Measurements from ENCODE around the gene ANKRD11. TPM values are rescaled to one million over a fixed set of nuclear protein-coding genes. Genes with fewer than 3 reads are reported as not detected.

Gene ANKRD11
- polyA plus RNA-seq, 1 experiment: 48.1 TPM

DNA sequence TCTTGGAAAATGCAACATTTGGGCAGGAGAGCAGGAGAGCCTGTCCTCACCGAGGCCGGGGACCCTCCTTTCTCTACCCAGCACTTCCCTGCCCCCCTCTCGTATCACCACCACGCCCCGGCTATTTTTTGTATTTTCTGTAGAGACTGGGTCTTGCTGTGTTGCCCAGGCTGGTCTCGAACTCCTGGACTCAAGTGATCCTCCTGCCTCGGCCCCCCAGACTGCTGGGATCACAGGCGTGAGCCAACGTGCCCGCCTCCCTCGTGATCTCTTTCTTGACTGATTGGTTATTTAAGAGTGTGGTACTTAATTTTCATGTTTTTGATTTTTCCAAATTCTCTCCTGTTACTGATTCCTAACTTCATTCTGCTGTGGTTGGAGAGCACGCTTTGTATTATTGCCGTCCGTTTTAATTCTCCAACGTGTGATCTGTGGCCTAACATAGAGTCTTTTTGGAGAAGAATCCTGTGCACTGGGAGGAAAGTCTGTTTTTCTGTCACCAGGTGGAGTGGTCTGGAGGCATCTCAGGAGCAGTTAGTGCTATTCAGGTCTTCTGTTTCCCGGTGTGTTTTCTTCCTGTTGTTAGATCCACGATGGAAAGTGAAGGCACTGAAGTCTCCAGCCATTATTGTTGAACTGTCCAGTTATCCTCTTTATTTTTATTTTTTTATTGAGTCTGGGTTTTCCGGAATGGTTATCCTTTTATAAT is 232.4 kb downstream of the ANKRD11 start:
- TF ChIP-seq, protein P1, sequence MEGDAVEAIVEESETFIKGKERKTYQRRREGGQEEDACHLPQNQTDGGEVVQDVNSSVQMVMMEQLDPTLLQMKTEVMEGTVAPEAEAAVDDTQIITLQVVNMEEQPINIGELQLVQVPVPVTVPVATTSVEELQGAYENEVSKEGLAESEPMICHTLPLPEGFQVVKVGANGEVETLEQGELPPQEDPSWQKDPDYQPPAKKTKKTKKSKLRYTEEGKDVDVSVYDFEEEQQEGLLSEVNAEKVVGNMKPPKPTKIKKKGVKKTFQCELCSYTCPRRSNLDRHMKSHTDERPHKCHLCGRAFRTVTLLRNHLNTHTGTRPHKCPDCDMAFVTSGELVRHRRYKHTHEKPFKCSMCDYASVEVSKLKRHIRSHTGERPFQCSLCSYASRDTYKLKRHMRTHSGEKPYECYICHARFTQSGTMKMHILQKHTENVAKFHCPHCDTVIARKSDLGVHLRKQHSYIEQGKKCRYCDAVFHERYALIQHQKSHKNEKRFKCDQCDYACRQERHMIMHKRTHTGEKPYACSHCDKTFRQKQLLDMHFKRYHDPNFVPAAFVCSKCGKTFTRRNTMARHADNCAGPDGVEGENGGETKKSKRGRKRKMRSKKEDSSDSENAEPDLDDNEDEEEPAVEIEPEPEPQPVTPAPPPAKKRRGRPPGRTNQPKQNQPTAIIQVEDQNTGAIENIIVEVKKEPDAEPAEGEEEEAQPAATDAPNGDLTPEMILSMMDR (IDR thresholded peaks at IDR 0.05; ENCODE audit: low read depth, low read length): no peak
- Histone ChIP-seq H3K27ac (ENCODE audit: low read depth, low read length) (no peak overlapping the region), H3K9me3 (ENCODE audit: control insufficient read depth, insufficient read depth, low read length) (peaks cover 27% of the 10 kb centered on the region), H3K4me3 (ENCODE audit: low read depth, low read length) (peak overlapping the region; percentile 57), H3K27me3 (ENCODE audit: control insufficient read depth, insufficient read depth, low read length) (peaks cover 2% of the 10 kb centered on the region)
- ChIA-PET POLR2A (interaction anchor here (1.0 kb wide), 1 partner anchor 10 kb away, joined by 3 read pairs; no protein-coding TSS in a partner anchor), CTCF (no interaction called here)
- DNase-seq (ENCODE audit: low read depth, low spot score): no peak

DNA sequence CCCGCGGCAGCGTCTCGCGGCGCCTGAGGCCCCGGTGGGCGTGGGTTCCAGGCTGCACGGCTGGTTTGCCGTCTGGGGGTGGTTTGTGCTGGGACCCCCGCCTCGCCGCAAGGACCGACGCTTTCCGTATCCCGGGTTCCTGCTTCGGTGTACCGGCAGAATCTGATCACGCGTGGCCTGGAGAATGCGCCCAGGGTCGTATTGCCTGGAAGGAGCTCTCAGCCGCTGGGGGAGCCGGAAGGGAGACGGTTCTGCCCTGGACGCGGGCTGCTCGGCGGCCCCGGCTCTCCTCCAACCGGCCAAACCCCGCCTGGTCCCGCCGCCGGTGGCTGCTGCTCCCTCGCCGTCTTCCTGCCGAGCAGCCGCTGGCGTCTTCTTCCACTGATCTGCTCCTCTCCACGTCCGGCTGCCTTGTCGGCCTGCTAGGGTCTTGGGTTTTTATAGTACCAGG is 233.1 kb downstream of the ANKRD11 start:
- no peak for DNase-seq (ENCODE audit: low read depth, low spot score)
- peaks cover 21% of the 10 kb centered on the region; the same call in 1 of the 2 replicates for H3K9me3 ChIP-seq (ENCODE audit: control insufficient read depth, insufficient read depth, low read length)
- TF ChIP-seq, protein P1 (IDR thresholded peaks at IDR 0.05; ENCODE audit: low read depth, low read length): no peak
- H3K27me3 ChIP-seq (ENCODE audit: control insufficient read depth, insufficient read depth, low read length): peaks cover 2% of the 10 kb centered on the region
- H3K4me3 ChIP-seq (ENCODE audit: low read depth, low read length): peak overlapping the region; percentile 57
- H3K27ac ChIP-seq (ENCODE audit: low read depth, low read length): no peak overlapping the region
- ChIA-PET CTCF (no interaction called here), POLR2A (interaction anchor here (1.0 kb wide), 1 partner anchor 10 kb away, joined by 3 read pairs; no protein-coding TSS in a partner anchor)

DNA sequence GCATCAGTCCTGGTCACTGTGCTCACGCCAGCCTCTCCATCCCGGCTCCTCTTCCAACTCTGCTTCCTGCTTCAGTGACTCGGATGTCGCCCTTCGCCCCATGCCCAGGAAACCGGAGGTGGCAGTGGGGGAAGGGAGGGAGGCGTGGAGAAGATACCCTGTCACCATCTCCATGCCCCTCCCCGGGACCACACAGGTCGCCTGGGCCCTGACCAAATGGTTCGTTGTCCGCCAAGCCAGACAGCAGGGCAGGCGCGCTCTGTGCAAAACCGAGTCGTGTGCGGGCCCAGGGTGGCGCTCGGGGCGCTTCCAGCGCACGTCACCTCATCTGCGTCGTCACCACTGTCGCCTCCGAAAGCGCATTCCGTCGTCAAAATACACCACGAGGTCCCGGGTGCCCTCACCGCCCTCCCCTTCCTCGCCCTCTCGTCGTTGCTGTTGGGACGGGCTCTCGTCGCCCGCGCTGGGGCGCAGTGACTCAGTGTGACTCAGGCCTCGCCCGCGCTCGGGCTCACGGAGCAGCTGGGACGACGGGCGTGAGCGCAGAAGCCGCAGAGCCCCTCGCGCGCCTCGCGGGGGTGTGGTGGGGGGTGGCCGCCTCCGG is 233.6 kb downstream of the ANKRD11 start:
- Histone ChIP-seq H3K4me3 (ENCODE audit: low read depth, low read length) (peak overlapping the region; percentile 57), H3K27me3 (ENCODE audit: control insufficient read depth, insufficient read depth, low read length) (peaks cover 2% of the 10 kb centered on the region), H3K27ac (ENCODE audit: low read depth, low read length) (no peak overlapping the region), H3K9me3 (ENCODE audit: control insufficient read depth, insufficient read depth, low read length) (peaks cover 17% of the 10 kb centered on the region; the same call in 1 of the 2 replicates)
- DNase-seq (ENCODE audit: low read depth, low spot score): no peak
- ChIA-PET POLR2A (interaction anchor here (1.0 kb wide), 1 partner anchor 9 kb away, joined by 3 read pairs; no protein-coding TSS in a partner anchor), CTCF (no interaction called here)
- TF ChIP-seq, protein P1 (IDR thresholded peaks at IDR 0.05; ENCODE audit: low read depth, low read length): no peak

DNA sequence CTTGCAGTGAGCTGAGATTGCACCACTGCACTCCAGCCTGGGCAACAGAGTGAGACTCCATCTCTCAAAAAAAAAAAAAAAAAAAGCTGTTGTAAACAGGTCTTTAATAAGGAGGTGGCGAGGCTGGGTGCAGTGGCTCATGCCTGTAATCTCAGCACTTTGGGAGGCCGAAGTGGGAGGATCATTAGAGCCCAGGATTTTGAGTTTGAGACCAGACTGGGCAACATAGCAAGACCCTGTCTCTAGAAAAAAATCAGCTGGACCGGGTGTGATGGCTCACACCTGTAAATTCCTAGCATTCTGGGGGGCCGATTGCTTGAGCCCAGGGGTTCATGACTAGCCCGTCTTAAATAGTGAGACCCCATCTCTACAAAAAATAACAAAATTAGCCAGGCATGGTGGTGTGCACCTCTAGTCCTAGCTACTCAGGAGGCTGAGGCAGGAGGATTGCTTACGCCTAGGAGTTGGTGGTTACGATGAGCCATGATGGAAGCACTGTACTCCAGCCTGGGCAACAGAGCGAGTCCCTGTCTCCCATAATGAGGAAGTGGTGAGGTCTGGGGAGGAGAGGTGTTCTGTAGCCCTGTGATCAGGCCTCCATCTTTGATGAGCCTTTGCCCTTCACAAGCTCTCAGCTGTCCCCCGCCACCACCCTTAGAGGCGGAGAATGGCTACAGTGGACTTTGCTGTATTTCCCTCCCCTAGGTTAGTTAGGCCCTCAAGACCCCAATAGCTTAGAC is 236.6 kb downstream of the ANKRD11 start:
- Histone ChIP-seq H3K27ac (ENCODE audit: low read depth, low read length) (no peak overlapping the region), H3K9me3 (ENCODE audit: control insufficient read depth, insufficient read depth, low read length) (peaks cover 29% of the 10 kb centered on the region), H3K27me3 (ENCODE audit: control insufficient read depth, insufficient read depth, low read length) (peaks cover 2% of the 10 kb centered on the region), H3K4me3 (ENCODE audit: low read depth, low read length) (no peak overlapping the region)
- TF ChIP-seq, protein P1 (IDR thresholded peaks at IDR 0.05; ENCODE audit: low read depth, low read length): no peak
- DNase-seq (ENCODE audit: low read depth, low spot score): no peak
- ChIA-PET CTCF (interaction anchor here (1.4 kb wide), 1 partner anchor 35 kb away, joined by 3 read pairs; no protein-coding TSS in a partner anchor), POLR2A (no interaction called here)
